HG02571 (cell line): ENCODE results near the gene C1GALT1C1.

Source experiments
- ATAC-seq: cut with Tn5 transposase; IDR thresholded peaks from one replicate; pipeline ENCODE4 v1.9.1; 2021; ENCODE audit warnings: mild to moderate bottlenecking, moderate library complexity; ENCODE audit not compliant: unreplicated experiment

The C1GALT1C1 gene

DNA sequence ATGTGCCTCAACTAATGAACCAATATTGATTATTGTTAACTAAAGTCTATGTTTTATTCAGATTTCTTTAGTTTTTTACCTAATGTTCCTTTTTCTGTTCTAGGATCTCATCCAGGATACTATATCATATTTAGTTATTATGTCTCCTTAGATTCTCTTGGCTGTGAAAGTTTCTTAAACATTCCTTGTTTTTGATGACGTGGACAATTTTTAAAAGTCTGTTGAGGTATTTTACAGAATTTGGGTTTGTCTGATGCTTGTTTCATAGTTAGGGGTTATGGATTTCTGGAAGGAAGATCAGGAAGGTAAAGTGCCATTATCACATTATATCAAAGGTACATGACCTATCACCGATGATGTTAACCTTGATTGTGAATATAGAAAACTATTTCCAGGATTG is 44.2 kb downstream of the C1GALT1C1 start:
- no peak for ATAC-seq
